HEK293 (cell line): Measurements from ENCODE around the gene SLC13A3.
A peak's percentile ranks its signal among the peaks of the same experiment; 100 is the strongest.

Source experiments
- BCL11A ChIP-seq: fragments of 450-650 bp; formaldehyde crosslinking; IDR thresholded peaks from 2 replicates; pipeline ENCODE4 v1.5.1; 2016; ENCODE audit warnings: low read depth, missing biosample characterization, missing genetic modification characterization
- FEZF1 ChIP-seq: fragments of 450-650 bp; formaldehyde crosslinking; IDR thresholded peaks from 2 replicates; pipeline ENCODE4 v1.5.1; 2016; ENCODE audit warnings: missing biosample characterization, missing genetic modification characterization
- GLIS1 ChIP-seq: fragments of 450-650 bp; formaldehyde crosslinking; IDR thresholded peaks from 2 replicates; pipeline ENCODE4 v1.5.1; 2016; ENCODE audit warnings: missing biosample characterization, missing genetic modification characterization
- OSR2 ChIP-seq: fragments of 450-650 bp; formaldehyde crosslinking; IDR thresholded peaks from 2 replicates; pipeline ENCODE4 v1.5.1; 2016; ENCODE audit warnings: missing biosample characterization, missing genetic modification characterization
- SP7 ChIP-seq: fragments of 450-650 bp; formaldehyde crosslinking; IDR thresholded peaks from 2 replicates; pipeline ENCODE4 v1.5.1; 2016; ENCODE audit warnings: missing biosample characterization, missing genetic modification characterization
- YY2 ChIP-seq: fragments of 450-650 bp; formaldehyde crosslinking; IDR thresholded peaks from 2 replicates; pipeline ENCODE4 v1.5.1; 2016; ENCODE audit warnings: missing biosample characterization, missing genetic modification characterization
- ZNF138 ChIP-seq: fragments of 450-650 bp; formaldehyde crosslinking; IDR thresholded peaks from 2 replicates; pipeline ENCODE4 v1.5.1; 2016; ENCODE audit warnings: missing biosample characterization, missing genetic modification characterization, borderline replicate concordance
- ZNF211 ChIP-seq: fragments of 450-650 bp; formaldehyde crosslinking; IDR thresholded peaks from 2 replicates; pipeline ENCODE4 v1.5.1; 2016; ENCODE audit warnings: low read depth, missing biosample characterization, missing genetic modification characterization
- ZNF24 ChIP-seq: fragments of 450-650 bp; formaldehyde crosslinking; IDR thresholded peaks from 2 replicates; pipeline ENCODE4 v1.5.1; 2016; ENCODE audit warnings: missing biosample characterization, missing genetic modification characterization
- ZNF394 ChIP-seq: fragments of 450-650 bp; formaldehyde crosslinking; IDR thresholded peaks from 2 replicates; pipeline ENCODE4 v1.5.1; 2016; ENCODE audit warnings: missing biosample characterization, missing genetic modification characterization, mild to moderate bottlenecking, moderate library complexity, borderline replicate concordance
- ZNF433 ChIP-seq: fragments of 450-650 bp; formaldehyde crosslinking; IDR thresholded peaks from 2 replicates; pipeline ENCODE4 v1.5.1; 2016; ENCODE audit warnings: missing biosample characterization, missing genetic modification characterization, low read depth
- ZNF521 ChIP-seq: fragments of 450-650 bp; formaldehyde crosslinking; IDR thresholded peaks from 2 replicates; pipeline ENCODE4 v1.5.1; 2017; ENCODE audit warnings: missing biosample characterization, mild to moderate bottlenecking, missing genetic modification characterization
- ZNF548 ChIP-seq: fragments of 450-650 bp; formaldehyde crosslinking; IDR thresholded peaks from 2 replicates; pipeline ENCODE4 v1.5.1; 2016; ENCODE audit warnings: missing biosample characterization, missing genetic modification characterization
- ZNF776 ChIP-seq: fragments of 450-650 bp; formaldehyde crosslinking; IDR thresholded peaks from 2 replicates; pipeline ENCODE4 v1.5.0; 2017; ENCODE audit warnings: missing biosample characterization, missing genetic modification characterization, borderline replicate concordance
- ZNF830 ChIP-seq: fragments of 450-650 bp; IDR thresholded peaks from 2 replicates; pipeline ENCODE4 v1.5.0; 2018; ENCODE audit warnings: missing biosample characterization, missing genetic modification characterization, low read depth, mild to moderate bottlenecking, moderate library complexity
- ZNF837 ChIP-seq: fragments of 450-650 bp; formaldehyde crosslinking; IDR thresholded peaks from 2 replicates; pipeline ENCODE4 v1.5.1; 2016; ENCODE audit warnings: missing biosample characterization, missing genetic modification characterization
- TF ChIP-seq, protein P1 (sequence below): fragments of 450-650 bp; formaldehyde crosslinking; IDR thresholded peaks from 2 replicates; pipeline ENCODE4 v1.5.1; 2016; ENCODE audit warnings: missing biosample characterization, missing genetic modification characterization
- TF ChIP-seq, protein P2 (sequence below): fragments of 450-650 bp; formaldehyde crosslinking; IDR thresholded peaks from 2 replicates; pipeline ENCODE4 v1.5.1; 2017; ENCODE audit warnings: missing biosample characterization, missing genetic modification characterization
- TF ChIP-seq, protein P3 (sequence below): fragments of 450-650 bp; formaldehyde crosslinking; IDR thresholded peaks from 2 replicates; pipeline ENCODE4 v1.5.1; 2016; ENCODE audit warnings: missing biosample characterization, missing genetic modification characterization
- TF ChIP-seq, protein P4 (sequence below): fragments of 450-650 bp; formaldehyde crosslinking; IDR thresholded peaks from 2 replicates; pipeline ENCODE4 v1.5.1; 2016; ENCODE audit warnings: missing biosample characterization, missing genetic modification characterization, low read depth
- TF ChIP-seq, protein P5 (sequence below): fragments of 450-650 bp; IDR thresholded peaks from 2 replicates; pipeline ENCODE4 v1.5.1; 2018; ENCODE audit warnings: missing biosample characterization, missing genetic modification characterization
- TF ChIP-seq, protein P6 (sequence below): fragments of 450-650 bp; formaldehyde crosslinking; IDR thresholded peaks from 2 replicates; pipeline ENCODE4 v1.5.1; 2017; ENCODE audit warnings: missing biosample characterization, missing genetic modification characterization

SLC13A3 gene

DNA sequence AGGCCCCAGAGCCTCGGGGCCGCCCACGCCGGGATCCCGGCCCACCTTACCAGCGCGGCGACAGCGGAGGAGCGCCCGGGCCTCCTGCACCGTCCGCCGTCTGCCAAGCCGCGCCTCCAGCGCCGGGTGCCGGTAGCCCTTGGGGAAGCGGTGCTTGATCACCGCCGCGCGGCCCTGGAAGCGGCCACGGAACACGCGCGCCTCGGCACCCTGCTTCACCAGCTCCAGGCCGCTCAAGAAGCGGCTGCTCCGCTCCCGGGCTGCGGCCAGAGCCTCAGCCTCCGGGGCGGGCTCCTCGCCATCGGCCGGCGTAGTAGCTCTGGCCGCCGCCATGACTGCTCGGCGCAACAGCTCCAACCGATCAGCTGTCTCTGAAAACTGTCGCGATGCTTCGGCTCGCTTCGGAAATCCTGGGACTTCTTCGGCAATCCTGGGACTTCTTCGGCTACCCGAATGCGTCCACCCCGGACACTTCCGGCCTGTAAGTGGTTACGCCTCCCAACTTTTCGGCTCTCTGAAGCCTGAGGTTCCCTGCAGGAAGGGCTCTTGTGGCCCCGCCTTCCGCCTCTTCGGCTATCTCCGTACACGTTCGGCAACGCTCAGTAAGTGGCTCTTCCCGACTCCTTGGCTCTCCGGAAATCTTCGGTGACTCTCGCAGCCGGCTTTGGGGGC, 38.0 kb upstream of the SLC13A3 start, which contains the start of gene TP53RK (continued):
- TF ChIP-seq ZNF548 (tag by site-specific recombination): no peak
- peak; percentile 90 for TF ChIP-seq YY2 (tag by site-specific recombination)
- TF ChIP-seq ZNF837 (tag by site-specific recombination): no peak
- peak; percentile 71 for TF ChIP-seq SP7 (tag by site-specific recombination)
- no peak for TF ChIP-seq ZNF211 (tag by site-specific recombination)
- no peak for TF ChIP-seq ZNF138 (tag by site-specific recombination)
- TF ChIP-seq, protein P1, sequence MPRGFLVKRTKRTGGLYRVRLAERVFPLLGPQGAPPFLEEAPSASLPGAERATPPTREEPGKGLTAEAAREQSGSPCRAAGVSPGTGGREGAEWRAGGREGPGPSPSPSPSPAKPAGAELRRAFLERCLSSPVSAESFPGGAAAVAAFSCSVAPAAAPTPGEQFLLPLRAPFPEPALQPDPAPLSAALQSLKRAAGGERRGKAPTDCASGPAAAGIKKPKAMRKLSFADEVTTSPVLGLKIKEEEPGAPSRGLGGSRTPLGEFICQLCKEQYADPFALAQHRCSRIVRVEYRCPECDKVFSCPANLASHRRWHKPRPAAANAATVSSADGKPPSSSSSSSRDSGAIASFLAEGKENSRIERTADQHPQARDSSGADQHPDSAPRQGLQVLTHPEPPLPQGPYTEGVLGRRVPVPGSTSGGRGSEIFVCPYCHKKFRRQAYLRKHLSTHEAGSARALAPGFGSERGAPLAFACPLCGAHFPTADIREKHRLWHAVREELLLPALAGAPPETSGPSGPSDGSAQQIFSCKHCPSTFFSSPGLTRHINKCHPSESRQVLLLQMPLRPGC (tag by site-specific recombination): no peak; the same call in 1 of the 2 replicates
- no peak for TF ChIP-seq ZNF433
- TF ChIP-seq ZNF521 (tag by site-specific recombination): no peak
- TF ChIP-seq ZNF830 (tag by site-specific recombination): no peak
- TF ChIP-seq, protein P2, sequence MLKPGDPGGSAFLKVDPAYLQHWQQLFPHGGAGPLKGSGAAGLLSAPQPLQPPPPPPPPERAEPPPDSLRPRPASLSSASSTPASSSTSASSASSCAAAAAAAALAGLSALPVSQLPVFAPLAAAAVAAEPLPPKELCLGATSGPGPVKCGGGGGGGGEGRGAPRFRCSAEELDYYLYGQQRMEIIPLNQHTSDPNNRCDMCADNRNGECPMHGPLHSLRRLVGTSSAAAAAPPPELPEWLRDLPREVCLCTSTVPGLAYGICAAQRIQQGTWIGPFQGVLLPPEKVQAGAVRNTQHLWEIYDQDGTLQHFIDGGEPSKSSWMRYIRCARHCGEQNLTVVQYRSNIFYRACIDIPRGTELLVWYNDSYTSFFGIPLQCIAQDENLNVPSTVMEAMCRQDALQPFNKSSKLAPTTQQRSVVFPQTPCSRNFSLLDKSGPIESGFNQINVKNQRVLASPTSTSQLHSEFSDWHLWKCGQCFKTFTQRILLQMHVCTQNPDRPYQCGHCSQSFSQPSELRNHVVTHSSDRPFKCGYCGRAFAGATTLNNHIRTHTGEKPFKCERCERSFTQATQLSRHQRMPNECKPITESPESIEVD: no peak
- TF ChIP-seq ZNF776 (tag by site-specific recombination): no peak
- TF ChIP-seq, protein P3, sequence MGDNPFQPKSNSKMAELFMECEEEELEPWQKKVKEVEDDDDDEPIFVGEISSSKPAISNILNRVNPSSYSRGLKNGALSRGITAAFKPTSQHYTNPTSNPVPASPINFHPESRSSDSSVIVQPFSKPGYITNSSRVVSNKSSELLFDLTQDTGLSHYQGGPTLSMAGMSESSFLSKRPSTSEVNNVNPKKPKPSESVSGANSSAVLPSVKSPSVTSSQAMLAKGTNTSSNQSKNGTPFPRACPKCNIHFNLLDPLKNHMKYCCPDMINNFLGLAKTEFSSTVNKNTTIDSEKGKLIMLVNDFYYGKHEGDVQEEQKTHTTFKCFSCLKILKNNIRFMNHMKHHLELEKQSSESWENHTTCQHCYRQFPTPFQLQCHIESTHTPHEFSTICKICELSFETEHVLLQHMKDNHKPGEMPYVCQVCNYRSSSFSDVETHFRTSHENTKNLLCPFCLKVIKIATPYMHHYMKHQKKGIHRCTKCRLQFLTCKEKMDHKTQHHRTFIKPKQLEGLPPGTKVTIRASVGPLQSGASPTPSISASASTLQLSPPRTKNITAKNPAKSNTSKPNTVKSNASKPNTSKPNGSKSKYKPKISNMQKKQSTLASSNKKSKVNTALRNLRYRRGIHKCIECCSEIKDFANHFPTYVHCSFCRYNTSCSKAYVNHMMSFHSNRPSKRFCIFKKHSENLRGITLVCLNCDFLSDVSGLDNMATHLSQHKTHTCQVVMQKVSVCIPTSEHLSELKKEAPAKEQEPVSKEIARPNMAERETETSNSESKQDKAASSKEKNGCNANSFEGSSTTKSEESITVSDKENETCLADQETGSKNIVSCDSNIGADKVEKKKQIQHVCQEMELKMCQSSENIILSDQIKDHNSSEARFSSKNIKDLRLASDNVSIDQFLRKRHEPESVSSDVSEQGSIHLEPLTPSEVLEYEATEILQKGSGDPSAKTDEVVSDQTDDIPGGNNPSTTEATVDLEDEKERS (tag by site-specific recombination): no peak
- TF ChIP-seq, protein P4, sequence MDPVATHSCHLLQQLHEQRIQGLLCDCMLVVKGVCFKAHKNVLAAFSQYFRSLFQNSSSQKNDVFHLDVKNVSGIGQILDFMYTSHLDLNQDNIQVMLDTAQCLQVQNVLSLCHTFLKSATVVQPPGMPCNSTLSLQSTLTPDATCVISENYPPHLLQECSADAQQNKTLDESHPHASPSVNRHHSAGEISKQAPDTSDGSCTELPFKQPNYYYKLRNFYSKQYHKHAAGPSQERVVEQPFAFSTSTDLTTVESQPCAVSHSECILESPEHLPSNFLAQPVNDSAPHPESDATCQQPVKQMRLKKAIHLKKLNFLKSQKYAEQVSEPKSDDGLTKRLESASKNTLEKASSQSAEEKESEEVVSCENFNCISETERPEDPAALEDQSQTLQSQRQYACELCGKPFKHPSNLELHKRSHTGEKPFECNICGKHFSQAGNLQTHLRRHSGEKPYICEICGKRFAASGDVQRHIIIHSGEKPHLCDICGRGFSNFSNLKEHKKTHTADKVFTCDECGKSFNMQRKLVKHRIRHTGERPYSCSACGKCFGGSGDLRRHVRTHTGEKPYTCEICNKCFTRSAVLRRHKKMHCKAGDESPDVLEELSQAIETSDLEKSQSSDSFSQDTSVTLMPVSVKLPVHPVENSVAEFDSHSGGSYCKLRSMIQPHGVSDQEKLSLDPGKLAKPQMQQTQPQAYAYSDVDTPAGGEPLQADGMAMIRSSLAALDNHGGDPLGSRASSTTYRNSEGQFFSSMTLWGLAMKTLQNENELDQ: no peak
- peak; percentile 53; the same call in 1 of the 2 replicates for TF ChIP-seq ZNF394 (tag by site-specific recombination)
- no peak for TF ChIP-seq FEZF1 (tag by site-specific recombination)
- TF ChIP-seq, protein P5, sequence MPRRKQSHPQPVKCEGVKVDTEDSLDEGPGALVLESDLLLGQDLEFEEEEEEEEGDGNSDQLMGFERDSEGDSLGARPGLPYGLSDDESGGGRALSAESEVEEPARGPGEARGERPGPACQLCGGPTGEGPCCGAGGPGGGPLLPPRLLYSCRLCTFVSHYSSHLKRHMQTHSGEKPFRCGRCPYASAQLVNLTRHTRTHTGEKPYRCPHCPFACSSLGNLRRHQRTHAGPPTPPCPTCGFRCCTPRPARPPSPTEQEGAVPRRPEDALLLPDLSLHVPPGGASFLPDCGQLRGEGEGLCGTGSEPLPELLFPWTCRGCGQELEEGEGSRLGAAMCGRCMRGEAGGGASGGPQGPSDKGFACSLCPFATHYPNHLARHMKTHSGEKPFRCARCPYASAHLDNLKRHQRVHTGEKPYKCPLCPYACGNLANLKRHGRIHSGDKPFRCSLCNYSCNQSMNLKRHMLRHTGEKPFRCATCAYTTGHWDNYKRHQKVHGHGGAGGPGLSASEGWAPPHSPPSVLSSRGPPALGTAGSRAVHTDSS: no peak
- TF ChIP-seq, protein P6, sequence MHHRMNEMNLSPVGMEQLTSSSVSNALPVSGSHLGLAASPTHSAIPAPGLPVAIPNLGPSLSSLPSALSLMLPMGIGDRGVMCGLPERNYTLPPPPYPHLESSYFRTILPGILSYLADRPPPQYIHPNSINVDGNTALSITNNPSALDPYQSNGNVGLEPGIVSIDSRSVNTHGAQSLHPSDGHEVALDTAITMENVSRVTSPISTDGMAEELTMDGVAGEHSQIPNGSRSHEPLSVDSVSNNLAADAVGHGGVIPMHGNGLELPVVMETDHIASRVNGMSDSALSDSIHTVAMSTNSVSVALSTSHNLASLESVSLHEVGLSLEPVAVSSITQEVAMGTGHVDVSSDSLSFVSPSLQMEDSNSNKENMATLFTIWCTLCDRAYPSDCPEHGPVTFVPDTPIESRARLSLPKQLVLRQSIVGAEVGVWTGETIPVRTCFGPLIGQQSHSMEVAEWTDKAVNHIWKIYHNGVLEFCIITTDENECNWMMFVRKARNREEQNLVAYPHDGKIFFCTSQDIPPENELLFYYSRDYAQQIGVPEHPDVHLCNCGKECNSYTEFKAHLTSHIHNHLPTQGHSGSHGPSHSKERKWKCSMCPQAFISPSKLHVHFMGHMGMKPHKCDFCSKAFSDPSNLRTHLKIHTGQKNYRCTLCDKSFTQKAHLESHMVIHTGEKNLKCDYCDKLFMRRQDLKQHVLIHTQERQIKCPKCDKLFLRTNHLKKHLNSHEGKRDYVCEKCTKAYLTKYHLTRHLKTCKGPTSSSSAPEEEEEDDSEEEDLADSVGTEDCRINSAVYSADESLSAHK: peak; percentile 28; the same call in 1 of the 2 replicates
- no peak for TF ChIP-seq BCL11A (tag by site-specific recombination)
- peak; percentile 39 for TF ChIP-seq OSR2 (tag by site-specific recombination)
- no peak; the same call in 1 of the 2 replicates for TF ChIP-seq GLIS1 (tag by site-specific recombination)
- TF ChIP-seq ZNF24: 0 out of 2 replicates have a peak, but pooled peaks have one; percentile 65
